HG02642 (cell line): ENCODE results near the gene KRT73.
"Not testable (repeated sequence)": the region's sequence is repeated elsewhere in the genome, so short reads cannot be mapped to it uniquely, and the experiment has no call there.

Experiments
- ATAC-seq: cut with Tn5 transposase; IDR thresholded peaks from one replicate; pipeline ENCODE4 v1.9.1; 2021; ENCODE audit warnings: mild to moderate bottlenecking; ENCODE audit not compliant: unreplicated experiment, poor library complexity

Gene KRT73

DNA sequence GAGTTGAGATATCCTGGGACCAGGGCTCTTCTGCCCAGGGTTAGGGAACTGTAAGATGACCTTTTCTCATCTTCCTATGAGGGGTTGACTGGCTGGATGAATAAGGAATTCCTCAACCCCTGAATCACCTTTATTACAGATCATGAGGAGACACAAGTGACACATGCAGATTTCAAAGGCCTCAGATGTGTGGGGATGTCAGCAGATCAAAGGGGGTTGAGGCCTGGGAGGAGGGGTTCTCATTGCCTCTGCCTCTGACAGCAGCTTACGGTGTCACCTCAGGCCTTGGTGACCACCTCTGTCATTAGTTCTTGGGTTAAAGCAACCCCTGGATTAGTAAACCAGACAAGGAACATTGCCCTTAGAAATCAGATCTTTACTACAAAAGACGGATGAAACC, 15.0 kb downstream of the KRT73 start:
- no peak for ATAC-seq

- ATAC-seq, result no peak
Measured at GRCh38 chr12:52602552-52602951, 15.8 kb downstream of the KRT73 start.

DNA sequence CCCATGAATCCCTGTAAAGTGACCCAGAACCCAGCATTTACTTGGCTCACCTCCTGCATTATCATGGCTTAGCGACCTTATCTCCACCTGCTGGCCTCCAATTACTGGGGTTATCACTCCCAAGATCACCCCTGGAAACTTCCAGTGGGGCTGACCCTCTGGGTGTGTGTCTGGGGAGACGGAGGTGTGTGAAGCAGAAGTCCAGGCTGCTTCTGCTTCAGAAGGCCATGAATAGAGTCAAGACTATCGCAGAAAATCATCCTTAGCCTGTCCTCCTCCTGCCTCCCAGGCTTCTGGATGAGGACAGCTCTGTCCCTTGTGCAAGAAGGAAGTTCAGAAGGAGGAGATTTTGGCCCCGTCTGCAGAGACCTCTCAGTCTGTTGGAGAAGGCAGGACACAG, 16.7 kb downstream of the KRT73 start:
- no peak for ATAC-seq

DNA sequence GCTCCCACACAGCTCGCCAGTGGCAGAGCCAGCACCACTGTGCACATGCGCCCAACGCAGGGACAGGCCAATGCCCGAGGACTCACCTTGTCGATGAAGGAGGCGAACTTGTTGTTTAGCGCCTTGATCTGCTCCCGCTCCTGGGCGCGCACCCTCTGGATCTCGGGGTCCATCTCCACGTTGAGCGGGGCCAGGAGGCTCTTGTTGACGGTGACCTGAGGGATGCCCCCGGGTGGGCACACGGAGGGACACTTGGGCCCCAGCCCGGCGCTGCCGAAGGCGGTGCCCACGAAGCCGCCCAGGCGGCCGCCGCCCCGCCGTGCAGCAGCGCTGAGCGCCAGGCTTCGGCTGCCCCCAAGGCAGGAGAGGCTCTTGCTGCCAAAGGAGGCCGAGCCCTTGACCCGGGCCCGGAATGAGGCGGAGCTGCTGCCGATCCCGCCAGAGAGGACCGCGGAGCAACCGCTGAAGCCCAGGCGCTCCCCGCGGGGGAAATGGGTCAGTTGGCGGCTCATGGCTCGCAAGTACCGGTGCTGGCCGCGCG, 17.3 kb downstream of the KRT73 start, which contains the start of gene KRT72:
Gene KRT72, minus strand, starts transcription at position 523 of the 541 bp plus-strand sequence. Its CDS starts 11 bp downstream, at position 512.
- ATAC-seq, result no peak

DNA sequence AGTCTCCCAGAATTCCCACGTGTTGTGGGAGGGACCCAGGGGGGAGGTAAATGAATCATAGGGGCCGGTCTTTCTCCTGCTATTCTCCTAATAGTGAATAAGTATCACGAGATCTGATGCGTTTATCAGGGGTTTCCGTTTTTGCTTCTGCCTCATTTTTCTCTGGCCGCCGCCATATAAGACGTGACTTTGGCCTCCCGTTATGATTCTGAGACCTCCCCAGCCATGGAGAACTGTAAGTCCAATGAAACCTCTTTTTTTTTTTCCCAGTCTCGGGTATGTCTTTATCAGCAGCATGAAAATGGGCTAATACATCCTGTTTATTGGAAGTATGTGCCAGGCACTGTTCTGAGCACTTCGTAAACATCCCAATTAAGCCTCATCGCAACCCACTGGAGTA, 17.9 kb downstream of the KRT73 start:
- ATAC-seq, result no peak

DNA sequence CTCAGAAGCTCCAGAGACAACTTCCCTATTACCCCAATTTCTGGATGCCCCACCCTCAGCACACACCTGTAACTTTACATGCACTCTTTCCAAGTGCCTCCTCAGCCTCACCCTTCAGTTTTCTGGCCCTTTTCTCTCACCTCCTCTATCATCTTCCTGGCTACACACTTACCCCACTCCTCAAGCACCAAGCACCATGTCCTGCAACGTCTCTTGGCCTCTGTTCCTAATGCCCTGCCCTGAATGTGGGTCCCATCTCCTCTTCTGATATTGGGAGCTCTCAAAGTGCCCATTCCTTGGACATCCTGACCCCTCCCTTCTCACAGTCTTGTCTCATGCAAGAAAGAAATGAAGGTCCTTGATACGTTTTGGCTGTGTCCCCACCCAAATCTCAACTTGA, 18.3 kb downstream of the KRT73 start:
- no peak for ATAC-seq

DNA sequence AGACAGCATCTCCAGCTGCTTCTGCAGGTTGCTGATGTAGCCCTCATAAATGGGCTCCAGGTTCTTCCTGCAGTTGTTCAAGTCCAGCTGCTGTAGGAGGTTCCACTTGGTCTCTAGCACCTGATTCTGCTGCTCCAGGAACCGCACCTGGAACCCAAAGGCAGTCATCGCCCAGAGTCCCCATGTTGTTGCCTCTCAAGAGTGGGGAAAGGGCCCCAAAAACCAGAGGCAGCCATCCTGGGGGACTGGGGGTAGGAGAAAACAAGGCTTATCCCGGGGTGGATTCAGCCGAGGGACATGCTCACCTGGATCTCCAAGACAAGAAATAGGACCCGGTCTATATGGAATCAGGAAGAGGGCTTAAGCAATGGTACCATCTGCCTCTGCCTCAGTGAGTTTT, 19.4 kb downstream of the KRT73 start:
- no peak for ATAC-seq

DNA sequence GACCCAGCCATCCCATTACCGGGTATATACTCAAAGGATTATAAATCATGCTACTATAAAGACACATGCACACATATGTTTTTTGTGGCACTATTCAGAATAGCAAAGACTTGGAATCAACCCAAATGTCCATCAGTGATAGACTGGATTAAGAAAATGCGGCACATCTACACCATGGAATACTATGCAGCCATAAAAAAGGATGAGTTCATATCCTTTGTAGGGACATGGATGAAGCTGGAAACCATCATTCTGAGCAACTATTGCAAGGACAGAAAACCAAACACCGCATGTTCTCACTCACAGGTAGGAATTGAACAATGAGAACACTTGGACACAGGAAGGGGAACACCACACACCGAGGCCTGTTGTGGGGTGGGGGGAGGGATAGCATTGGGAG, 24.1 kb downstream of the KRT73 start:
- not testable (repeated sequence) for ATAC-seq

GRCh38 chr12:52591521-52591920, 26.8 kb downstream of the KRT73 start:
- ATAC-seq, result no peak

DNA sequence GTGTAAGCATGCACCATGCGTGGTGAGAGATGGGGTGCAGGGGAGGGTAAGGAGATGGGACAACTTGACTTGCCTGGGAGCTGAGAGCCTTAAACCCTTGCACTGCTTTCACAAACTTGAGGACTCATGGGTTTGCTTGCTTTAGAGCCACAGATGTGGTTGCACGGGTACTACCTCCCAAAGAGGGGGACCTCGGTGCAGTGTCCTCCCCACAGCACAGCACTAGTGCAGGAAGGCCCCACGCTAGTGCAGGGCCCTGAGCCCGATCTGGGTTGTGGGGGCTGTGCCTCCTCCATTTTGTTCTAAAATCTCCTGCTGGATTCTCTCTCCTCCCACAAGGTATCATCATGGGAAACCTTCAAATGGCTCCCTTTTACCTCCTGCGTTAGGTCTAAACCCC, 28.3 kb downstream of the KRT73 start:
- no peak for ATAC-seq

DNA sequence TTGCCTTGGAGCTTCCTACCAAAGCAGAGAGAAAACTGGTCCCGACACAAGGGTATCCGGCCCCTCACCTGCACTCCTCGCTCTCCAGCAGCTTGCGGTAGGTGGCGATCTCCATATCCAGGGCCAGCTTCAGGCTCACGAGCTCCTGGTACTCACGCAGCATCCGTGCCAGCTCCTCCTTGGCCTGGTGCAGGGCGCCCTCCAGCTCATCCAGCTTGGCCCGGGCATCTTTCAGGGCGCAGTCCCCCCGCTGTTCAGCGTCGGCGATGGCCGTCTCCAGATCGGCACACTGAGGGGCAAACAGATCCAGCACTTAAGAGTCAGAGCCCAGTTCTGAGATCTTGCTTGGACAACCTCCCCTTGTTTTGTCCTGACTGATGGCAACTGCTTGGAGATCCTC, 30.8 kb downstream of the KRT73 start:
- ATAC-seq, result no peak

GRCh38 chr12:52585946-52586345, 32.4 kb downstream of the KRT73 start:
- ATAC-seq, result no peak

GRCh38 chr12:52585066-52585465, 33.3 kb downstream of the KRT73 start:
- no peak for ATAC-seq

GRCh38 chr12:52584156-52584682, 34.1 kb downstream of the KRT73 start:
- no peak for ATAC-seq

- ATAC-seq, result no peak
Measured at GRCh38 chr12:52582971-52583456, 35.3 kb downstream of the KRT73 start.

DNA sequence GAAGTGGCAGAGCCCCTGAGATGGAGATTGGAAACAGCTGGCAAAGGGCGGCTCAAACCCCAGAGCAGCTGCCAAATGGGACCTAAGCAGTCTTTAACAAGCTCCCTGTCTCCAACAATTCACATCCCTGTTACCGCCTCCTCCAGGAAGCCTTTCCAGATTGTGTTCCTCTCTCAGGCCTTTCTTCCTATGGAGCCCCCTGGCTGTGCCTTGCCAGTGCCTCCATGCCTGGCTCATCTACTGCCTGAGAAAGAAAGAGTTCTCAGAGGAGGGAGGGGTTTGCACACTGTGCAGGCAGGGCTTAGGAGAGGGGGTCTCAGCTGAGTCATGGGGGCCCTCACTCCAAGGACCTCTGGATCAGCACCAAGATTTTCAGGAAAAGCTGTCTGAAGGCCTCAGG, 35.9 kb downstream of the KRT73 start:
- no peak for ATAC-seq

GRCh38 chr12:52581481-52581880, 36.9 kb downstream of the KRT73 start:
- ATAC-seq, result no peak

DNA sequence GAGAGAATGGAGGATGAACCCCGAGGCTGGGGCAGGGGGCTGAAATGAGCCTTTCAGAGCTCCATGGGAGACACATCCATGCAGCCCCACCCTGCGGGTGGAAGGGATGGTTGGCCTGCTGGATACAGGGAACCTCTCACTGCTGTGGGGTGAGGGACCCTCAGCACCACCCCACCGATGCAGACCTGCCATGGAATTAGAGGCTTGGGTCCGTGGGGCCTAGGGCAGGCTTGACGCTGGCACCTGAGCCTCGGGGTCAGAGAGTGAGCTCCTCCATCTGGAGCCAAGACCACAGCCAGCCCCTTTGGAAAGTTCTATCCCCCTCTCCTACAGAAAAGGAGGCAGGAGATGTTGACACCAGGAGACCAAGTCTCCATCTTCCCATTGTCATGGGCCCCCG, 37.3 kb downstream of the KRT73 start:
- ATAC-seq, result no peak

GRCh38 chr12:52580496-52580895, 37.9 kb downstream of the KRT73 start:
- ATAC-seq, result no peak

DNA sequence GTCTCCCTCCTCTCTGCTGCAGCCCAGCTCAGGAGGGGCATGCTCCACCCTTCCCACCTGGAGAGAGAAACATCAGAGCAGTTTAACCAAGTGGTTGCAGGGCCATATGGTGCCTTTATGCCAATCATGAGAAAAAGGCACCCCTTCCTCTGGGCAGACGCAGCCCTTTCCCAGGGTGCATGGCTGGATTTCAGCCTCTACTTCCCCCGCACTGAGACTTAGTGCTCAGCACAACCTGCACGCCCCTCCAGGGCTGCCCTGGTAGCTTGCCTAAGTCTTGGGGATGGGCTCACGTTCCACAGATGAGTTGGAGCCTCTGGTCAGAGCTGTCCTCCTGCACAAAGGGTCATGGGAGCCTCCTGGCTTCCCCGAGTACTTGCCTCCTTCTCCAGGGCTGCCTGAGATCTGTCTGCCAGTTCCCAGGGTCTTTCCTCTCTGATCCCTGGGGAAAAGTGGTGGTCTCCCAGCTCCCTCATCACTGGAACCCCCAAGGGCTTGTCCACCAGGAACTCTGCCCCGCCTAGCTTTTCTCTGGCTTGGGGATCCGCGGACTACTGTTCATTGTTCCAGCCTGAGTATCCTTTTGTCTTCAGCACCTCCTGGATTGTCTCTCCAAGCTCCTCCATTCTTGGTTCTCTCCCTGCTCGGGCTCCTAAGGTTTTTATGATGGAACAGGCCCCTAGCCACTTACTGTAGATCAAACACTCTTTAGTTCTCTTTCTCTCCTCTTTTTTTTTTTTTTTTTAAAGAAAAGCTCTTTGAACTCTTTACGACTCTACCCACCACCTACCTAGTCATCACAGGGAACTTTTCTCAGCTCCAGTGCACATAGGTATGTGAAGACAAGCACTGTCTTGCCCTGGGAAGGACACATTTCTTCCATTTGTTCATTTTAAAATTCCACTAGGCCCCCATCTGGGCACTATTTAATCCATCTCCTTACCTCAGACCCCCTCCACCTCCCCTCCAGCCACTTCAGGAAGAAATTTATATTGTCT, 38.6 kb downstream of the KRT73 start:
- ATAC-seq, result no peak

GRCh38 chr12:52578469-52578868, 39.9 kb downstream of the KRT73 start:
- no peak for ATAC-seq
